ENCODE data around the gene AFF4. TPM values are rescaled to one million over a fixed set of nuclear protein-coding genes. Genes with fewer than 3 reads are reported as not detected.

Gene AFF4
- total RNA-seq, 1 experiment from 2014 or later, result 58.1 TPM

- CTCF ChIA-PET, result no interaction called here
Observed at GRCh38 chr5:132943362-132944022, 19.9 kb downstream of the AFF4 start.

GRCh38 chr5:132941331-132941730, 22.1 kb downstream of the AFF4 start:
- ATAC-seq (no peak), DNase-seq (ENCODE audit: low spot score) (no peak)
- POLR2A ChIA-PET, result no interaction called here
- no peaks in the 10 kb centered on the region for H3K9me3 Mint-ChIP-seq
- H3K4me1 Mint-ChIP-seq, result no peaks in the 10 kb centered on the region
- CTCF ChIA-PET, result no interaction called here
- H3K27ac Mint-ChIP-seq, result peak overlapping the region; percentile 65; the same call in 1 of the 2 replicates
- no peak for TF ChIP-seq FOXK1 (CRISPR knock-in tag; IDR thresholded peaks at IDR 0.05)
- no peak for TF ChIP-seq ZBTB43 (CRISPR knock-in tag; IDR thresholded peaks at IDR 0.05)
- no peak for TF ChIP-seq PRDM15 (CRISPR knock-in tag; IDR thresholded peaks at IDR 0.05)
- no peak for TF ChIP-seq OVOL2 (CRISPR knock-in tag; IDR thresholded peaks at IDR 0.05; ENCODE audit: borderline replicate concordance)
- TF ChIP-seq PREB (CRISPR knock-in tag; IDR thresholded peaks at IDR 0.05; ENCODE audit: borderline replicate concordance), result no peak
- no peaks in the 10 kb centered on the region for H3K27me3 Mint-ChIP-seq (ENCODE audit: low read depth)
- H3K4me3 Mint-ChIP-seq, result no peak overlapping the region
- H3K36me3 Mint-ChIP-seq, result peaks cover 12% of the 10 kb centered on the region

More at GRCh38 chr5:132943362-132944022, 19.9 kb downstream of the AFF4 start:
- no peaks in the 10 kb centered on the region for H3K27me3 Mint-ChIP-seq (ENCODE audit: low read depth)
- no peak overlapping the region for H3K4me3 Mint-ChIP-seq
- no peak overlapping the region for H3K27ac Mint-ChIP-seq
- peaks cover 4% of the 10 kb centered on the region; the same call in 1 of the 2 replicates for H3K36me3 Mint-ChIP-seq
- POLR2A ChIA-PET, result no interaction called here
- TF ChIP-seq OVOL2 (CRISPR knock-in tag; IDR thresholded peaks at IDR 0.05; ENCODE audit: borderline replicate concordance), result no peak
- TF ChIP-seq E2F4 (CRISPR knock-in tag; IDR thresholded peaks at IDR 0.05; ENCODE audit: borderline replicate concordance, low read depth), result no peak
- TF ChIP-seq FOXK1 (CRISPR knock-in tag; IDR thresholded peaks at IDR 0.05), result no peak
- TF ChIP-seq PRRX2 (CRISPR knock-in tag; IDR thresholded peaks at IDR 0.05), result no peak
- TF ChIP-seq ESRRA (CRISPR knock-in tag; IDR thresholded peaks at IDR 0.05; ENCODE audit: borderline replicate concordance), result no peak
- no peak for TF ChIP-seq JUN (CRISPR knock-in tag; IDR thresholded peaks at IDR 0.05)
- H3K9me3 Mint-ChIP-seq, result no peaks in the 10 kb centered on the region
- no peaks in the 10 kb centered on the region; the same call in 1 of the 2 replicates for H3K4me1 Mint-ChIP-seq
- DNase-seq (ENCODE audit: low spot score) (no peak), ATAC-seq (no peak)

GRCh38 chr5:132928062-132928407, 35.4 kb downstream of the AFF4 start:
- ATAC-seq (no peak), DNase-seq (ENCODE audit: low spot score) (no peak)
- peaks cover 61% of the 10 kb centered on the region for H3K36me3 Mint-ChIP-seq
- ChIA-PET CTCF (no interaction called here), POLR2A (no interaction called here)
- no peak overlapping the region for H3K27ac Mint-ChIP-seq
- H3K27me3 Mint-ChIP-seq (ENCODE audit: low read depth), result no peaks in the 10 kb centered on the region; the same call in 1 of the 2 replicates
- H3K9me3 Mint-ChIP-seq, result no peaks in the 10 kb centered on the region
- no peaks in the 10 kb centered on the region for H3K4me1 Mint-ChIP-seq
- no peak overlapping the region for H3K4me3 Mint-ChIP-seq
- TF ChIP-seq ESRRA (CRISPR knock-in tag; IDR thresholded peaks at IDR 0.05; ENCODE audit: borderline replicate concordance), result no peak
- TF ChIP-seq HMGXB4 (CRISPR knock-in tag; IDR thresholded peaks at IDR 0.05), result no peak
- no peak for TF ChIP-seq GTF2I (CRISPR knock-in tag; conservative IDR thresholded peaks at IDR 0.05)
- no peak for TF ChIP-seq NFYB (CRISPR knock-in tag; conservative IDR thresholded peaks at IDR 0.05; ENCODE audit: low read depth)
- TF ChIP-seq ZNF281 (CRISPR knock-in tag; IDR thresholded peaks at IDR 0.05), result no peak
- TF ChIP-seq ZNF512 (CRISPR knock-in tag; IDR thresholded peaks at IDR 0.05; ENCODE audit: borderline replicate concordance), result no peak
- no peak for TF ChIP-seq ZNF263 (CRISPR knock-in tag; IDR thresholded peaks at IDR 0.05; ENCODE audit: low read depth)
- no peak for TF ChIP-seq TCF7 (CRISPR knock-in tag; IDR thresholded peaks at IDR 0.05; ENCODE audit: low read depth)
